Gastroesophageal sphincter (tissue), 3 donors: Measurements from ENCODE around the gene NHERF2.

Experiments used
- CTCF ChIP-seq, 4 experiments: fragments of 200-600 bp in 2 of 4; fragments of 450-650 bp in 2 of 4; sonication (generic) in 1 of 4; IDR thresholded peaks; one replicate each; pipeline ENCODE4 v1.5.1; 2017 to 2019; ENCODE audit warnings: antibody characterized with exemption in 4 of 4, mild to moderate bottlenecking in 2 of 4, moderate library complexity in 2 of 4
- EP300 ChIP-seq: sonication (generic); formaldehyde crosslinking; IDR thresholded peaks from one replicate; pipeline ENCODE4 v1.6.1; 2017; ENCODE audit warnings: antibody characterized with exemption, mild to moderate bottlenecking
- POLR2A ChIP-seq, 2 donors: fragments of 450-650 bp; IDR thresholded peaks; one replicate each; pipeline ENCODE4 v1.6.1; 2017; ENCODE audit warnings: antibody characterized with exemption in 2 of 2, mild to moderate bottlenecking in 2 of 2, moderate library complexity in 1 of 2
- POLR2AphosphoS5 ChIP-seq: sonication (generic); formaldehyde crosslinking; IDR thresholded peaks from one replicate; pipeline ENCODE4 v1.6.1; 2017; ENCODE audit warnings: antibody characterized with exemption

- TF ChIP-seq CTCF (IDR thresholded peaks at IDR 0.05) (no peak), POLR2A (IDR thresholded peaks at IDR 0.05) (no peak), EP300 (no peak), POLR2AphosphoS5 (no peak)
Measured at GRCh38 chr16:2081201-2082084, 54.7 kb downstream of the NHERF2 start.
